GF-D8 (cell line): ENCODE measurements around the gene HLA-DRB1.
"Not testable (repeated sequence)": the region's sequence is repeated elsewhere in the genome, so short reads cannot be mapped to it uniquely, and the experiment has no call there.

ENCODE experiments used
- DNase-seq: peaks from one replicate; lab custom pipeline; 2025; lab: John Stamatoyannopoulos, UW

Gene HLA-DRB1

DNA sequence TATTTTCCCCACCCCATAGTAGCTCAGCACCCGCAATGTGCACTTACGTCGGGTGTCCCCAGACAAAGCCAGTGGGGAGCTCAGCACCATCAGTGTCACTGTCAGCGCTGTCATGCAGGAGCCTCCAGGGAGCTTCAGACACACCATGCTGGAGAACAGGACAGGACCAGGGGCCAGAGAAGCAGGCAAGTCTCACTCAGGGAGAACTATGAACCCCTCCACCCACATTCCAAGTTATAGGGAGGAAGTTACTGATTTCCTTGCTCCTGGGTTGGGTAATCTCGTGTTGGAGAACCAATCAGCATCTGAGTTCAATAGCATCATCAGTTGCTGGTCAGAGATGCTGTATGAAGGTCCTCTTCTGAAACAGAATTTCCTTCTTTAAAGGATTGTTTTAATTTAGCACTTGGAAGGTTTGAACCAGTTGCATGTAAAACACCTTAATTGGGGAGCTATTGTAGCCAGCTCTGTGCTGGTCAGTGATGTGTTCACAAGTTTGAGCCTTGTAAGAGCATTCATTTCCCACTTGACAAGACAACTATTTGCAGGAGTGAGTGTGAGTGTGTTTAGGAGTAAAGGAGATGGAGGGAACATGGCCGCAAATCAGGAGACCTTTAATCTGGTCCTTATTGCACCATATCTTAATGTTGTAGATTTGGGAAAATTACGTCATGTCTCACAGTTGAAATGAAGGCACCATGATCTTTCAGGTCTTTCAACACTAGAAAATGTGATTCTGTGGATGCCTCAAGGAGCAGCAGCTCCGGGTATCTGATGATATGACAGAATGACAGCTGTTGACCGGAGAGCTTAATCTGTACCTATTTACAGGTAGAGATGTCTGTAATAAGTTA, at the start of gene HLA-DRB1:
TSS of gene HLA-DRB1 (minus strand) at position 253 of the 854 bp plus-strand sequence. CDS start at position 147, 106 bp downstream.
- DNase-seq, result no peak

GRCh38 chr6:32638532-32639219, 49.0 kb upstream of the HLA-DRB1 start:
- DNase-seq, result no peak

DNA sequence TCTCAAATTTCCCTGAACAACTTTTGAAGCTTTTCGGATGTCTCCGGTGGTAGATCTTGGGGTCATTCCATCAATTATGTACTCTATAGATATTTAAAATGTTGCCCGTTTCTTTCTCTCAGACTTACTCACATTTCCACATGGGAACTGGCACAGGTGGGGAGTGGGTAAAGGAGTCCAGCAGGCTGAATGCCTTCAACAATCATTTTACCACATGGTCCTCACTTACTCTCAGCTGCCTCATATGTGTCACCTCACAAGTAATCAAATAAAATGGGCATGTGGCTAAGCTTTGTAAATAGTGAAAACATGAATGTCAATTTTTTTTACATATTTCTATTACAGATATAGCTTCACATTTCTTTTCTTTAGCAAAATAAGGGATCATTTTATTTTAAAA, 48.2 kb upstream of the HLA-DRB1 start:
- DNase-seq, result no peak

DNA sequence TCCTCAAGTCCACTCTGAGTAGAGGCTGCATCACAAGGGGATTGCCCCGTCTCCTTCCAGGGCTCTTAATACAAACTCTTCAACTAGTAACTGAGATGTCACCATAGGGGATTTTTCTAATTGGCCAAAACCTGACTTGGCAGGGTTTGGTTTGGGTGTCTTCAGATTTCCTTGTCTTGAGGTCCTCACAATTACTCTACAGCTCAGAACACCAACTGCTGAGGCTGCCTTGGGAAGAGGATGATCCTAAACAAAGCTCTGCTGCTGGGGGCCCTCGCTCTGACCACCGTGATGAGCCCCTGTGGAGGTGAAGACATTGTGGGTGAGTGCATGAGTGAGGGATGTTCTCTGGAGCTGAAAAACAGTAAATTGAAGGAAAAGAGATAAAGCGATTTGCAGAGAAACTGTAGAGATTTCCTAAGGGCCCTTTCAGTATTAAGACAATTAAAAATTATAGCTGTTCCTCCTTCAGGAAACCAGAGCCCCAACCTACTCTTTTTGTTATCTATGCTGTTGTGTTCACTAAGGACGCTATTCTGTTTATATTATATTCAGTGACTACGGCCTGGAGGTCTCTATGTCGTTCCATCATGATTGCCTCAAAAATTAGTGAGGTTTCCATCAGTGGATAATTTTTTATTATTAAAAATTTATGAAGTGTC, 47.7 kb upstream of the HLA-DRB1 start, which contains the start of gene HLA-DQA1:
TSS of gene HLA-DQA1 (plus strand) at position 188 of the 662 bp plus-strand sequence. CDS start at position 241, 53 bp downstream.
- no peak for DNase-seq

- DNase-seq, result no peak
Observed at GRCh38 chr6:32635526-32636123, 46.0 kb upstream of the HLA-DRB1 start.

GRCh38 chr6:32629793-32630192, 40.1 kb upstream of the HLA-DRB1 start:
- DNase-seq, result not testable (repeated sequence)

GRCh38 chr6:32627831-32628230, 38.2 kb upstream of the HLA-DRB1 start:
- no peak for DNase-seq

- no peak for DNase-seq
Observed at GRCh38 chr6:32627249-32627648, 37.6 kb upstream of the HLA-DRB1 start.

GRCh38 chr6:32625137-32625536, 35.5 kb upstream of the HLA-DRB1 start:
- no peak for DNase-seq

- DNase-seq, result no peak
Observed at GRCh38 chr6:32624565-32624964, 34.9 kb upstream of the HLA-DRB1 start.

DNA sequence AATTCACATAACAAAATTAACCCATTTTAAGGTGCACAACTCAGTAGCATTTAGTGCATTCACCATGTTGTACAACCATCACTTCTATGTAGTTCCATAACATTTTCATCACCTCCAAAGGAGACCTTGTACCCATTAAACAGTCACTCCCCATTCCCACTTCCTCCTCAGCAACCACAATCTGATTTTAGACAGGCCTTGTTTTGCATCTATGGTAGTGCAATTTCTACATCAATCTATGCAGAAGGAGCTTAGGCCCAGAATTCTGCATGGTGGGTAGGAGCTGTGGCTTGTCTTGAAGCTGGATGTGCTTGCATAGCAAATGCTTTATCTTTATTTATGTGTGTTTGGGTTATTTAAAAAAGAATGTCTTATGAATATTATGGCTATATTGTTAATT, 34.0 kb upstream of the HLA-DRB1 start:
- DNase-seq, result no peak

- DNase-seq, result peak; percentile 4
Observed at GRCh38 chr6:32622545-32623401, 33.1 kb upstream of the HLA-DRB1 start.

GRCh38 chr6:32621372-32621771, 31.7 kb upstream of the HLA-DRB1 start:
- no peak for DNase-seq

GRCh38 chr6:32617751-32618150, 28.1 kb upstream of the HLA-DRB1 start:
- no peak for DNase-seq

- DNase-seq, result no peak
Observed at GRCh38 chr6:32615885-32616532, 26.4 kb upstream of the HLA-DRB1 start.

DNA sequence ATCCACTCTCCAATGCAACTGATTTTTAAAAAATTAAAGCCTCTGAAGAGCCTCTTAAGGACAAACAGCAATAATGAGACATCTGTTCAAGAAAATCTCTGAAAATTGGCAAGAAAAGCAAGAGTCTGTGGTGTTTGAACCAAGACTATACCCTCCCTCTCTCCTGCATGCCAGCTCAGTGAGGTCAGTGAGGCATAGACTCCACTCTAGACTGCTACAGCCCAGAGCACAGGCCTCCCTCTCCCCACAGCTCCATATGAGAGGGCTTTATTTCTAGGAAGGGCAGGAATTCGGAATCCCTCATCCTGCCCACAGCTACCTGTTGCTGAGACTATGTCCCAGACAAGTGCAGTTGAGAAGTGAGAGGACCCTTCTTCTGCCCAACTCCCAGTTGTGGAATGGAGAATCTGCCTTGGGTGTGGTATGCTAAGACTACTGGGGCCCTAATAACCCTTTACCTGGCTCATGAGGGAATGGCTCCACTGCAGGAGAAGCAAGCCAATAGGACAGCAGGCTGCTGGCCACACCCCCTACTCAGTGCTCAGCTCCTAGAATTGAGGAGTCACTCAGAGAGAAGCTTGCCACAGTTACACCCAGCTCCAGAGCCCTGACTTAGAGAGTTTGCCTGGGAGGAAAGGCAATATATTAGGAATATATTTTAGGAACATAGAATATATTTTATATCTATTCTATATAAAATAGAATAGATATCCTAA, 24.9 kb upstream of the HLA-DRB1 start:
- DNase-seq, result no peak

GRCh38 chr6:32613475-32613874, 23.8 kb upstream of the HLA-DRB1 start:
- DNase-seq, result no peak

DNA sequence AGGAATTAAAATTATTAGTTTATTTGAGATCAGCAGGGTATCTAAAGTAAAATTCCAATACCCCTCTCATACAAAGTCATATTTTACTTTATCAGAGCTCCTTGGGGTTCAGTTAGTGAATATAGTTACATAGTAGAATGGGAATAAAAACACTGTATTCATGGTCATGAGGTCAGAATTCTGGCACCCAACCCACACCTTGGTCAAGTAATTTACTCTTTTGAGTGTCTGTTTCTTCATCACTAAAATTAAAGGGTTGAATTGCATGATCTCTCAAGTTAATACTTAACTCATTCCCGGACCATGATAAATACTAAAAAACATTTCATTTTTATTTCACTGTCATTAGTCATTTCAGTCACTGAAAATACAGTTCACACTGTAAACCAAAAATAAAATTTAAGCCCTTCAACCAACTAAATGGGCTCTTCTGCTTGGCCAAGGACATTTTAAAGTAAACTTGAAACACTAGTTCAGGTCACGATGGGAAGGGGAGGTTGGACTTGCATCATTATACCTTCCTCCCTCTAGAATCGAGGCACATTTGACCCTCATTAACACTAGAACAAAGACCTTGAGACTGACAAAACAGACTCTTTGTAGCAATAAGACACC, 21.1 kb upstream of the HLA-DRB1 start:
- no peak for DNase-seq
